OCI-LY3 (cell line): ENCODE results near the gene ASAH2.

Source experiments
- EZH2phosphoT487 ChIP-seq: fragments of 200-600 bp; shearing (Covaris generic); IDR thresholded peaks from 2 replicates; pipeline ENCODE4 v1.6.1; 2018; ENCODE audit warnings: antibody characterized with exemption, mixed run types, low read depth
- TF ChIP-seq, protein P1 (sequence below): fragments of 200-600, 300-600 bp; sonication (generic); IDR thresholded peaks from 2 replicates; pipeline ENCODE4 v1.5.1; 2014; ENCODE audit warnings: antibody characterized with exemption, low read length, low read depth

DNA sequence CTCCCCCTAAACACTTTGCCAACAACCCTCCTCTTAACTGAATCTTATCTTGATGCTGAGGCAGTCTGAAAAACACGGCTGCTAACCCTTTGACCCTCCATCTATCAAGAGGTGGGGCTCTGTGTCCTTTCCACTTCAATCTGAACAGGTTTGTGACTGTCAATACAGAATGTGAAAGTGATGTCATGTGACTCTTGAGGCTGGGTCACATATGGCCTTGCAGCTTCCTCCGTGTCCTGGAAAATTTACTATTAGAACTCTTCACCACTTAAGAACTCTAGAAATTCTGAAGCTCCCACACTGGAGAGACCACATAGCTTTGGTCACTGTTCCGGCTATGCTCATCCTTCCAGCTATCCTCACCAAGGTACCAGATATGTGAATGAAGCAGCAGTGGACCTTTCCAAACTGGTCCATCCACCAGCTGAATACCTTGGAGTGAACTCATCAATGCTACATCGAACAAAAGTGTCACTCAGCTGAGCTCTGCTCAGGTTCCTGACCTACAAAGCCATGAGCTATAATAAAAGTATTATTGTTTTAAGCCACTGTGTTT lies 30.7 kb upstream of the ASAH2 start:
- TF ChIP-seq, protein P1, sequence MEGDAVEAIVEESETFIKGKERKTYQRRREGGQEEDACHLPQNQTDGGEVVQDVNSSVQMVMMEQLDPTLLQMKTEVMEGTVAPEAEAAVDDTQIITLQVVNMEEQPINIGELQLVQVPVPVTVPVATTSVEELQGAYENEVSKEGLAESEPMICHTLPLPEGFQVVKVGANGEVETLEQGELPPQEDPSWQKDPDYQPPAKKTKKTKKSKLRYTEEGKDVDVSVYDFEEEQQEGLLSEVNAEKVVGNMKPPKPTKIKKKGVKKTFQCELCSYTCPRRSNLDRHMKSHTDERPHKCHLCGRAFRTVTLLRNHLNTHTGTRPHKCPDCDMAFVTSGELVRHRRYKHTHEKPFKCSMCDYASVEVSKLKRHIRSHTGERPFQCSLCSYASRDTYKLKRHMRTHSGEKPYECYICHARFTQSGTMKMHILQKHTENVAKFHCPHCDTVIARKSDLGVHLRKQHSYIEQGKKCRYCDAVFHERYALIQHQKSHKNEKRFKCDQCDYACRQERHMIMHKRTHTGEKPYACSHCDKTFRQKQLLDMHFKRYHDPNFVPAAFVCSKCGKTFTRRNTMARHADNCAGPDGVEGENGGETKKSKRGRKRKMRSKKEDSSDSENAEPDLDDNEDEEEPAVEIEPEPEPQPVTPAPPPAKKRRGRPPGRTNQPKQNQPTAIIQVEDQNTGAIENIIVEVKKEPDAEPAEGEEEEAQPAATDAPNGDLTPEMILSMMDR = no peak
- TF ChIP-seq EZH2phosphoT487 = no peak
